ENCODE measurements around the gene OSBPL5.
A peak's percentile ranks its signal among the peaks of the same experiment; 100 is the strongest.

OSBPL5 gene

DNA sequence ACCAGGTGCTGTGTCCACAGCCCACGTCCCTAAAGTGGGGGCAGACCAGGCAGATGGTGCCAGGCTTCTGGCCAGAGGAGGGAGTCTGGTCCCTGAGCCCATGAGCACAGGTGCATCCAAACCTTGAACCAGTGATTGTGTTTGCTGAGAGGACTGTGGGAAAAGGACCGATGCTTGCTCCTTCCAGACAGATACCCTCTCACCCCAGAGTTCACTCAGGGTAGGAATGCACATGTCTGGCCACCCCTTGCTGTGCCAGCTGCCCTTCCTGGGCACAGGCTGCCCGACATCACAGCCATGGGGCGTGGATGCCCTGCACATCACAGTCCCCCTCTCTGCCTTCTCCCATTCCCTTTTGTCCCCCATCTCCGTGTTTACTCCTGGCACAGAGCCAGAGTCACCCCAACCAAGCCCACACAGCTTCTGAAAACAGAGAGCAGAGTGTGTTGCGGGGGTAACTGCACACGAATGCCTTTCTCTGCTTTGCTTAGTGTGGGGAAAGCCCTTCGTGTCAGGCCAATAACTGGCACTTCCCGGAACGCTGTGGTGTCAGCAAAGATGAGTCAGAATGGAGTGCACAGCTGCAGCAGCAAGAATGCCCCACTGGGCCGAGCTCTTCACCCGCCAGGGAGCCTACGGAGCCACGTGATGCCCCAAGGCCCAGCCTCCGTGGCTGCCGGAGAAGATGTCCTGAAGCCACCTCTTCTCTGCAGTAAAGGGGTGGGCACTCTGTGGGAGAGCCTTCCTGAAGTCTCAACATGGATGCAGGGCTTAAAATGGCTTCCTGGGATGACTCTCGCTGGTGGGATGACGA lies 115.5 kb downstream of the OSBPL5 start:
- peak; percentile 76 to 85 for DNase-seq

DNA sequence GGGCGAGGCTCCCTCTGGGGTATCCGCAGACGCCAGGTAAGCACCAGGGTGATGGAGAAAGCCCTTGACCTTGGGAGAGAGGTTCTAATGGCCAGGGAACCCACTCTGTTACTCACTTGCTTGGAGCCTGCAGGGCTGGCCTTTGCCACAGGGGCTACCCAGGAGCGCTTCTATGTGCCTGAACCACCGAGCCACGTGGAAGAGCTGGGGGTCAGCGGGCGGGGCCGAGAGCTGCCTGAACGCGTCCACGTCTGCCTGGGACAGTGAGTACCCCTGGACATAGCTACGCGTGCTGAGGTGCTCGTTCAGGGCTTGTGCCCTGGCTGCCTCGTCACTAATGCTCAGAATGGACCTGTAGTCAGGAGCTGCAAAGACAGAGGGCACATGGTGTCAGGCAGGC lies 117.5 kb downstream of the OSBPL5 start:
- no peak for DNase-seq

DNA sequence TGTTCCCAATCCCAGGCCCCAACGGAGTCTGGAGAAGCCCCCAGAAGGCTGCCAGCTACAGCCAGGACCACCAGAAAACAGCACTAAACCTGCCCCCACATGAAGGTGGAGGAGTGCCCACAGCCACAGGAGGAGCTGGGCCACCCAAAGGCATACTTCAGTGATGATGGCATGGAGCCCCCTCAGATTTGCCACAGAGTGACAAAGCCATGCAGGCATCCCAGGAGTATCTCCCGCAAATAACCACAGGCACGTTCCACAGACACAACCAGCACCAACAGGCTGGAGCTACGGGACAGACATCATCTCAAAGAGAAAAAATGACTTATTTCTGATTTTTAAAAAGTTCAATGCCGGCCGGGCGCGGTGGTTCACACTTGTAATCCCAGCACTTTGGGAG lies 118.5 kb downstream of the OSBPL5 start:
- DNase-seq: no peak

DNA sequence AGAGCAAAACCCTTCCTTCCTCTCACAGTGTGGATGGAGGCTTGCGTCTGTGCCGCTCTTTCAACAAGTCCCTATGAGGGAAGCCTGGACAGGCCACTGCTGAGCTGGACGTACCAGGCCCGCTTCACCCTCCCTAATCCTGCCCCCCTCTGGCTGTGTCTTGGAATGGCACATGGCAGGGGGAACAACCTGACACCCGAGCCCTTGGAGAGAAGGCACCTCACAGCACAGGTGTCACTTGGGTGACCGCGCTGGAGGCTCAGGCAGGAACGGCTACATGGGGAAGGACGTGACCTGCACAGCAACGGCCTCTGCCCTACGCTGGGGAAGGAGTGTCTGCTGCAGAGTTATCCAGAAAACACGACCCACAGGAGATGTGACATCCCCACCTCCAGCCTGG lies 118.9 kb downstream of the OSBPL5 start:
- DNase-seq: no peak

DNA sequence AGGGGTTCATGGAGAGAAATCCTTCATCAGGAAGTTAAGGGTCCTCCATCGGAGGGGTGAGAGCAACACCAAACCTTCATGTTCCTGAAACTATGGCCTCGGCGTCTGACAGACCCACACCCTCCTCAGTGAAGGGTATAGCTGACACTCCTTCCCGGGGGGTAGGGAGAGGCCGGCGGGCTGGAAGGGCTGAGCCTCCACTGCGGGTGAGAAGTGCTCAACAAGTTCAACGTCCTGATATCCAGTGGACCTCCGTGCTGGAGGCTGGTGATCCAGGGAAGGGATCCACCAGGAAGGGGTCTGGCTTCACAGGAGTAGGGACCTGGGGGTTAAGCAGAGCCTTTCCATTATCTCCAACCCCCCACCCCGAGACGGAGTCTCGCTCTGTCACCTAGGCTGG lies 120.2 kb downstream of the OSBPL5 start:
- DNase-seq: no peak

DNA sequence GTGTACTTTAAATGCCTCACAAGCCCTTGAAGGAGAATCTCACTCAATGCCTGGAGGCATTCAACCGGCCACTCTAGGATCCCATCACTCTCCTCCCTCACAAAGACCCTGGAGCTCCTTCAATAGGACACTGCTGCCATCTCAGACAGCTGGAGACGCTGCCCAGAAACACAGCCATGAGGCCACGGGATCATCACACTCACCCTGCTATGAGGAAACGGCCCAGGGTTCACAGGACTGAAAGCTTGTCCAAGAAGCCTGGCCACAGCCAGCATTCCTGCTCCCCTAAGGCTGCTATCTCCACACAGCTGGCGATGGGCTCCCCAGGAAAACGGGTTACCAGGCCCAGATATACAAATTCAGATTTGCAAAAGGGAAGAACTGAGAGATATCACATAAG lies 121.1 kb downstream of the OSBPL5 start:
- no peak for DNase-seq

DNA sequence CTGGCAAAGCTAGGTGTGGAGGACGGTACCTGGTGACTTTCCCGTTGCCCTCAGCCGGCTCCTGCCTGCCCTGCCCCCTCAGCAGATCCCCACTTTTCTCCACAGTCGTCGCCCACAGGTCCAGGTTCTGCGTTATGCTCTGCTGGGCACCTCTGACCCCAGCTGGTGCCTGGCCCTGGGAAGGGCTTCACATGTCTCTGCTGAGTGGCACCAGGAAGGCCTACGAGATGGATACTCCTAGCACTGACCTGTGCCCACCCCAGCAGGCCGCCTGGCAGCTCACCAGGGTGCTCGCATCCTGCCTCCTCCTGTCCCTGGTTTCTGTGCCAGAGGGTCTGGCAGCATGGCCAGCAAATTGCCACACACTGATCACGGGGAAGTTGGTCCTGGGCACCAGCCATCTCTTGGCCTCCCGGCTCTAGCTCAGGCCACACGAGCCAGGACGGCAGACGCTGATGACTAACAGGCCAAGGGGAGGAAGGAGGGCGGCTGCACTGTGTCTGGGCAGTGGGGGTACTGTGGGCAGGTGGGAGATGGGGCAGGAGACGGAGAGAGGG lies 121.7 kb downstream of the OSBPL5 start:
- no peak for DNase-seq

DNA sequence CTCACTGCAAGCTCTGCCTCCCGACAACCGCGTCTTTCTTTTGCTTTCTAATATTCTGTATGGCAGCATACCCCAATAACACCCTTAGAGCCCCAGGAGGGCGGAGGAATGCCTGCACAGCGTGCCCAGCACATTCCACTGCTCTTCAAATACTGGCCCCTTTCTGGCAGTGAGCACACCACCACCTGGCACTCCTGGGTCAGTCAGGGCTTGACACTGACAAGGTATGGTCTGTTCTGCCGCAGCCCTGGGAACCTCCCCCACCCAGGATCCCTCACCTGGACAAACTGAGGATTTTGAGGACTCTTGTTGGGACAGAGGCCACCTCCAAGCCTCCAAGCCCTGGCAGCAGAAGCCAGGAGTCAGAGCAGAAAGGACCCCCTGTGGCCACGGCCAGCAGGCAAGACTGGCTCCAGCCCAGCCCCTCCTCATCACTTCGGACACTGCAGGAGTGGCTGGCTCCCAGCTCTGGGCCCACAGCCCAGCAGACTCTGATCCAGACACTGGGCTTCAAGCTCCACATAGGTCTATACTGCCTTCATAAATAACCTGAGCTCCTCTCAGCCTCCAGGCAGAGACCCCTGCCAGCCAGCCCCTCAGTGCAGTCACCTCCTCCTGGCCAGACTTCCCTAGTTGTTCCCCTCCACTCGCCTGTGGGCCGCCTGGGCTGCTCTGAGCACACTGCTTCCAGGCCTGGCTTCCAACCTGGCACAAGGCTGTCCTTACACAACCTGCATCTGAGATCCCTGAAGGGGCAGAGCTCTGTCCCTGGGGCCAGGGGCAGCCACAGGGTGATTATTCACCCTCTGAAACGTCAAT lies 122.4 kb downstream of the OSBPL5 start:
- no peak for DNase-seq

DNA sequence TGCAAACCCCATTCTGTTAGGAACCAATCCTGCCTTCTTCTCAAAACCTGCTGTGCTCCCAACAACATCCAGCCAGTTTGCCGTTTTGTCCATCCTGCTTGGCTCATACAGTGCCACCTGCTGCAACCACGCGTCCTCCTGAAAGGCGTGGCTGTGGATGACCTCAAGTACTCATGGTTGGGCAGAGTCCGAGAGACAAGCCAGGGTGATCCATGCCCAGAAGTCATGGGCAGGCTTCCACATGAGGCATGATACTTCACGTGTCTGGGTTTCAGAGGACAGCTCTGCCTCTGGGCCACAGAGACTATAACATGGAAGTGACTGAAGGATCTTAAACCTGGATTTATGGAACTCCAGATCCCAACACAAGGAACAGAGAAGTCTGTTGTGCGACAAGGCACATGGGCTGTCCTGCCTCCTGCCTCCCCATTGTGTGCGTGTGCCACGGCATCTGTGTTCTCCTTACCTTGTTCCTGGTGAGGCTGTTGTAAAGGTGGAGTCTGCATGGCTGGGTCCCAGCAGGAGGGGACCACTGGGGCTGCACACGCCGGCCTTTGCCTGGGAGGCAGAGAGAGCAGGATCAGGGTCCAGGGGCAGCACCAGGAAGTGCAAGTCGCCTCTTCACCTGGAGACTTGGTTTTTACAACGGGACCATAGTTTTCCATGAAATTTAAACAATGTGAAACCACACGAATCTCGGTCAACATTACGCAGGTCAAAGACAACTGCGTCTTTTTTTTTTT lies 123.2 kb downstream of the OSBPL5 start:
- no peak for DNase-seq

DNA sequence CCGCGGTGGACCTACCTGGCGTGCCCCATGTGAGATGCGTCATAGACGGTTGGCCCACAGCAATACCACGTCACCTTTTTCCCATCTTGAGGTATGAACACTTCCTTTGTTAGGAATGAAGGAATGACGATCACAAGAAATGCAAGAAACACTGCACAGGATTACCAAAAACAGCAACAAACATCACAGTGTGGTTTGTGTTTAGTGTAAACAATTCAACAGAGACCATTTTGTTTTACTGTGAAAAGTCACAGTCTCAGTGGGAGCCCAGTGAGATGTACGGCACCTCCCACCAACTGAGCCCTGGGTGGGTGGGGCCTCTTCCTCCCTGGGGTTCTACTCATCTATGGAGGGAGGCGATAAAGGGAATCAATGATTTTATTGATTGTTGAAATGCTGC lies 124.2 kb downstream of the OSBPL5 start:
- DNase-seq: no peak

DNA sequence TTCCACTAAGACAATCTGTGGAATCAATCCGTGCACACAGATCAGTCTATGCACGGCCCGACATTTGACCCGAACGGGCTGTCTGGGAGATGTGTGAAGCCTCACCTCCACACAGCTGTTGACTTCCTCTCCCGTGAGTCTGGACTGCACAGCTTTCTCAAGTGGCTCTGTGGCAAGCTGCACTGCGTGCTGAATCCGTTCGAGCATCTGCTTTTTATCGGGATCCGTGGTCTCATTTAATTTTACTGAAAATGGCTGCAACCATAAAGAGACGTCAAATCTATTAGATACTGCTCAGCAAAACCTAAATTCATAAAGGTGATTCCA lies 127.2 kb downstream of the OSBPL5 start:
- no peak for DNase-seq
